ENCODE data around the gene SFMBT2.
"Not testable (repeated sequence)": the region's sequence is repeated elsewhere in the genome, so short reads cannot be mapped to it uniquely, and the experiment has no call there.

SFMBT2 gene

DNA sequence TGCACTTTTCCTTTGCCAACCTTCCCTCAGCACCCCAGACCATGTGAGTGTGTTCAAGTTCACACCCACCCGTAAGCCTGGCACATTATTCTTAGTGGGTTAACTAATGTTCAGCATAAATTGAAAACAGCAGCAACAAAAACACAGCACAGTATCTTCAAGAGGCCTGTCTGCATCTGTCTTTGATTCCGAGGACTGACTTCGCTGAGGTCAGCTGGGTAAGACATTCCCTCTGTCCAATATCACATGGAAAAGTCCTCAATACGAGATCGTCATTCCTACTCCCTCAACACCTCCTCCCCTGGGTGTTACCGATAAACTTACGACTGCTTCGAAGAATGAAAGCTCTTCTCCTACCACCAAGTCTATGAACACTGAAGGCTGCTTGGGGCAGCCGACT is 218.8 kb downstream of the SFMBT2 start:
- no peak for DNase-seq (ENCODE audit: low read depth, low spot score)
- TF ChIP-seq, protein P1, sequence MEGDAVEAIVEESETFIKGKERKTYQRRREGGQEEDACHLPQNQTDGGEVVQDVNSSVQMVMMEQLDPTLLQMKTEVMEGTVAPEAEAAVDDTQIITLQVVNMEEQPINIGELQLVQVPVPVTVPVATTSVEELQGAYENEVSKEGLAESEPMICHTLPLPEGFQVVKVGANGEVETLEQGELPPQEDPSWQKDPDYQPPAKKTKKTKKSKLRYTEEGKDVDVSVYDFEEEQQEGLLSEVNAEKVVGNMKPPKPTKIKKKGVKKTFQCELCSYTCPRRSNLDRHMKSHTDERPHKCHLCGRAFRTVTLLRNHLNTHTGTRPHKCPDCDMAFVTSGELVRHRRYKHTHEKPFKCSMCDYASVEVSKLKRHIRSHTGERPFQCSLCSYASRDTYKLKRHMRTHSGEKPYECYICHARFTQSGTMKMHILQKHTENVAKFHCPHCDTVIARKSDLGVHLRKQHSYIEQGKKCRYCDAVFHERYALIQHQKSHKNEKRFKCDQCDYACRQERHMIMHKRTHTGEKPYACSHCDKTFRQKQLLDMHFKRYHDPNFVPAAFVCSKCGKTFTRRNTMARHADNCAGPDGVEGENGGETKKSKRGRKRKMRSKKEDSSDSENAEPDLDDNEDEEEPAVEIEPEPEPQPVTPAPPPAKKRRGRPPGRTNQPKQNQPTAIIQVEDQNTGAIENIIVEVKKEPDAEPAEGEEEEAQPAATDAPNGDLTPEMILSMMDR (IDR thresholded peaks at IDR 0.05; ENCODE audit: low read depth, low read length): no peak
- in situ Hi-C loops (cut with HindIII; ENCODE audit: low sequenced_read_pairs): no loop called here
- no peak overlapping the region for H3K4me3 ChIP-seq (ENCODE audit: low read depth, low read length)

DNA sequence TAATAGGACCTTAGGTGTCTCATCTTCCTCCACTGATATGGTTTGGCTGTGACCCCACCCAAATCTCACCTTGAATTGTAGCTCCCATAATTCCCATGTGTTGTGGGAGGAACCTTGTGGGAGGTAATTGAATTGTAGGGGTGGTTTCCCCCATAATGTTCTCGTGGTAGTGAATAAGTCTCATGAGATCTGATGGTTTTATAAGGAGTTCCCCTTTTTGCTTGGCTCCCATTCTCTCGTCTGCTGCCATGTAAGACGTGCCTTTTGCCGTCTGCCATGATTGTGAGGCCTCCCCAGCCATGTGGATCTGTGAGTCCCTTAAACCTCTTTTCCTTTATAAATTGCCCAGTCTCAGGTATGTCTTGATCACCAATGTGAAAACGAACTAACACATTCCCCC is 220.1 kb downstream of the SFMBT2 start:
- in situ Hi-C loops (cut with HindIII; ENCODE audit: low sequenced_read_pairs); H3K4me3 ChIP-seq (ENCODE audit: low read depth, low read length); DNase-seq (ENCODE audit: low read depth, low spot score): not testable (repeated sequence)

DNA sequence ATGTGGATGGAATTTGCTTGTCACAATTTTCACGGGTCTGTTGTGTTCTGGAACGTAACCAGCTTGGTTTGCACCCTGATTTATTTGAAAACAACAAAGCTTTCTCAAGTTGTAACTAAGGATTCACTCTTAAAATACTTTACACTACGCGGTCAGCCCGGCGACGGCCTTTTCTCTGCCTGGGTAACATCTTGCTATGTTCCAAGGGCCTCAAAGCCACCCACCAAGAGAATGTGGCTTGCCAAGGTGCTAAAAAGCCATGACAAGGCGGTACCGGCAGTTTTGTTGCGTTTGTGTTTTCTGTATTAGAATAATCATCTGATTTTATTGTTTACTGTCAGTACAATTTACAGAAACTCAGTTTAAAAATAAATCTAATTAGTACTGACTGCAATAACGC is 220.9 kb downstream of the SFMBT2 start:
- in situ Hi-C loops (cut with HindIII; ENCODE audit: low sequenced_read_pairs): no loop called here
- TF ChIP-seq, protein P1 (IDR thresholded peaks at IDR 0.05; ENCODE audit: low read depth, low read length): no peak
- no peak for DNase-seq (ENCODE audit: low read depth, low spot score)
- no peak overlapping the region for H3K4me3 ChIP-seq (ENCODE audit: low read depth, low read length)

DNA sequence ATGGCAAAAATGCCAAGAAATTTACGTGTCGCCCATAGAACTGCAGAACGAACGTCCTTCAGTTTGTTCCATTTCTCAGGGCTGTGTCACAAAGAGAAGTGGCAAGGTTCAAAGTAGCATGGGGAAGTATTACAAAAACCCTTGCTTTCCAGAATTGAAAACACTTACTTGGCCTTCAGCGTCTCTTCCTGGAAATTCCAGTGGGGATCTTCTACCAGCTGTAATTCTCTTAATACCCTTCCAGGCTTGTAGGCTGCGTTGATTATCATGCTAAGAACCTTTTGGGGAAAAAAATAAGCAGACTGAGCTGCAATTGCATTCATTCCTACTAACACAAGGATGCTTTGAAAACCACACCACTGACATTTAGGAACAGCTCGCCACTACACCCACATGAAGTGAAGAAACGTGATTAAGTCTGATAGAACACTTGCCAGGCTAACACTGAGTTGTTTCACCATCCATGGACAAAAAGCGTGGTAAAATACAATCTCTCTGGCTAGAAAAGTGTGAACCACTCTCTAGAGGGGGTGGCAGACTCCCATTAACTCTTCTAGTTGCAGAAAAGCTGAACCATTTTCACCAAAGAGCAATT is 222.3 kb downstream of the SFMBT2 start:
- H3K4me3 ChIP-seq (ENCODE audit: low read depth, low read length): no peak overlapping the region
- in situ Hi-C loops (cut with HindIII; ENCODE audit: low sequenced_read_pairs): no loop called here
- TF ChIP-seq, protein P1 (IDR thresholded peaks at IDR 0.05; ENCODE audit: low read depth, low read length): no peak
- DNase-seq (ENCODE audit: low read depth, low spot score): no peak

DNA sequence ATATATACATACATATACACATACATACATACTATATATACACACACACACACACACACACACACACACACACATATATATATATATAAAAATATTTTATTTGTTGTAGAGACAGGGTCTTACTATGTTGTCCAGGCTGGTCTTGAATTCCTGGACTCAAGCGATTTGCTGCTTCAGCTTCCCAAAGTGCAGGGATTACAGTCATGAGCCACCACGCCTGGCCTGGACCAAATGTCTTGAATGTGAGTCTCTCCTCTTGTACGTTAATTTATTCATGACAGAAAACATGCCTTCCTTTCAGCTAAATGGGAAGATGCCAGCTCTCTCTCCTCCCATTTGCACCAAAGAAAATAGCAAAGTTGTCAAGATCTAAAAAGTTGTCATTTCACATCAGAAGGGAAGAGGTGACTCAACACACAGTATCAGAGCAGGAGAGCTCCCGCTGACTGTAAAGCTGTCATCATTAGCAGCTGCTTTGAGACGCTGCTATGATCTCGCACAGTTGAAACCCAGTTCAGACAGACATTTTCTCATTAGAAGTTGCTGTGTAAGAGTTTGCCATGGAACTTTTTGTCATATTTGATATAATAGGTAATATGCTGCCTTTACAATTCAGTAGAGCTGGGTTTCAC is 224.3 kb downstream of the SFMBT2 start:
- in situ Hi-C loops (cut with HindIII; ENCODE audit: low sequenced_read_pairs): no loop called here

DNA sequence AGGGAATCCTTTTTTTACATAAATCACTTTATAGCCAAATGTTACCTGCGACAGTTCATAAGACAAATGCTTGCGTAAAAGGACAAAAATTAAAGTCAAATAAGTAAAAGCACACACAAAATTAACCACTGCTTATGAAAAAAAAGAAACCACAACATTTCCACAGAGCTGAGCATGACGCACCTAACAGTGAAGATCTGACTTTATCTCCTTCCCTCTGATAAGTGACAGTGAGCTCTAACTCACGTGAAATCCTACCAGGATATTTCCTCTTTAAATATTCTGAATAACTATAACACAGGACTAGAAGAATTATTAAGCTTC is 225.5 kb downstream of the SFMBT2 start:
- in situ Hi-C loops (cut with HindIII; ENCODE audit: low sequenced_read_pairs): no loop called here
- DNase-seq (ENCODE audit: low read depth, low spot score): no peak
- no peak overlapping the region for H3K4me3 ChIP-seq (ENCODE audit: low read depth, low read length)
- TF ChIP-seq, protein P1 (IDR thresholded peaks at IDR 0.05; ENCODE audit: low read depth, low read length): no peak

More for the DNA sequence above, 224.3 kb downstream of the SFMBT2 start:
- no peak for DNase-seq (ENCODE audit: low read depth, low spot score)
- TF ChIP-seq, protein P1 (IDR thresholded peaks at IDR 0.05; ENCODE audit: low read depth, low read length): no peak
- H3K4me3 ChIP-seq (ENCODE audit: low read depth, low read length): no peak overlapping the region

DNA sequence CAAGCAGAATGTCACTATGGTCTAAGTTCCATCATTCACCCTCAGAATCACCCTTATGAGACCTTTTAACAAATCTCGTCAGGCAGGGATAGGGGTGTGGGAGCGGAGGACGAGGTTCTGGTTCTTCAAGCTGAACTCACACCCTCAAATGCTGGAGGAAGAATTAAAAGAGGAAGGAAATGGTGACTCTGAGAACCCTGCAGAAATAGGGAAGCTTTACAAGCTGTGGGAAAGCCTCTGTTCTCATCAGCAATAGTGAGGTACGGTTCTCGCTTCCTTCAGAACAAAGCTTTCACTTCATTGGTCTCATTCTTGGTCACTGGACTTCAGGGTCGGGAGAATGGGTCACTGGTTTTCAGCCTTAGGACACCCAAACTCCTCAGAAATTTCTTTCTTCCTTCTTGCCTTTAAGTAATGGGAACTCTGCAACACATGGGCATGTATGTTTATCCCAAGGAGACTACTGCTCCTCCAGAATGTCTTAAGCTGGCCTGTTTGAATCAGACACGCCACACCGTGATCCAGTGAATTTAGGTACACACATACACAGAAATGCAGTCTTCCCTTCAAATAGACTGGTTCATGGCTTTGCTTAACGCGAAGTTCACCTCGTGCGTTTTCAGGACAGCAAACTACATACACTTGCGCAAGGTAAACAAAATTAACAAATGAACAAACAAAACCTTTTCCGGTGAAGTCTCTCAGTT is 226.0 kb downstream of the SFMBT2 start:
- no peak overlapping the region for H3K4me3 ChIP-seq (ENCODE audit: low read depth, low read length)
- TF ChIP-seq, protein P1 (IDR thresholded peaks at IDR 0.05; ENCODE audit: low read depth, low read length): no peak
- DNase-seq (ENCODE audit: low read depth, low spot score): no peak
- in situ Hi-C loops (cut with HindIII; ENCODE audit: low sequenced_read_pairs): no loop called here

DNA sequence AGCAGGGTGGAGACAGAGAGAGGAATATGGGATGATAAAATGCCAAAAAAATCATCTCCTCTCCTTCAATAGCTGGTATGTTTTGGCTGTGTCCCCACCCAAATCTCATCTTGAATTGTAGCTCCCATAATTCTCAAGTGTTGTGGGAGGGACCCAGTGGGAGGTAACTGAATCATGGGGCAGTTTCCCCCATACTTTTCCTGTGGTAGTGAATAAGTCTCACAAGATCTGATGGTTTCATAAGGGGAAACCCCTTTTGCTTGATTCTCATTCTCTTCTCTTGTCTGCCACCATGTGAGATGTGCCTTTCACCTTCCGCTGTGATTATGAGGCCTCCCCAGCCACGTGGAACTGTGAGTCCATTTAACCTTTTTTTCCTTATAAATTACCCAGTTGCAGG is 226.7 kb downstream of the SFMBT2 start:
- in situ Hi-C loops (cut with HindIII; ENCODE audit: low sequenced_read_pairs); DNase-seq (ENCODE audit: low read depth, low spot score); H3K4me3 ChIP-seq (ENCODE audit: low read depth, low read length): not testable (repeated sequence)

DNA sequence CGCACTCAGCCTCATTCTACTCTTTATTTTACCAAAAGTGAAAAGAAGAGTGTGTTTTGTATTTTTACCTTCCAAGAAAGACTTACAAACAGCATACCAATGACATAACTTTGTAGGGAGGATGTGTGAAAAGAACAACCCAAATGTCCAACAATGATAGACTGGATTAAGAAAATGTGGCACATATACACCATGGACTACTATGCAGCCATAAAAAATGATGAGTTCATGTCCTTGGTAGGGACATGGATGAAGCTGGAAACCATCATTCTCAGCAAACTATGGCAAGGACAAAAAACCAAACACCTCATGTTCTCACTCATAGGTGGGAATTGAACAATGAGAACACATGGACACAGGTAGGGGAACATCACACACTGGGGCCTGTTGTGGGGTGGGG is 228.5 kb downstream of the SFMBT2 start:
- DNase-seq (ENCODE audit: low read depth, low spot score); H3K4me3 ChIP-seq (ENCODE audit: low read depth, low read length); in situ Hi-C loops (cut with HindIII; ENCODE audit: low sequenced_read_pairs): not testable (repeated sequence)
